OCI-LY1 (cell line): ENCODE measurements around the gene RABGAP1.

Experiments used
- H2AFZ ChIP-seq: fragments of 200-600 bp; sonication (generic), shearing (Covaris generic); 2 replicates; pipeline ENCODE4 v1.6.0; 2014; ENCODE audit warnings: antibody characterized with exemption, mild to moderate bottlenecking, low read length
- H3F3A ChIP-seq: fragments of 200-600 bp; sonication (generic), shearing (Covaris generic); 2 replicates; pipeline ENCODE4 v1.6.0; 2014; ENCODE audit warnings: mild to moderate bottlenecking, antibody characterized with exemption, low read length, moderate library complexity; ENCODE audit not compliant: insufficient read depth
- H3K27ac ChIP-seq: fragments of 200-600 bp; sonication (generic); 2 replicates; pipeline ENCODE4 v1.5.1; 2014; ENCODE audit warnings: low read length, mixed run types, mild to moderate bottlenecking, low read depth; ENCODE audit not compliant: poor library complexity, severe bottlenecking
- H3K27me3 ChIP-seq: fragments of 200-600 bp; sonication (generic); 2 replicates; pipeline ENCODE4 v1.6.0; 2014; ENCODE audit warnings: antibody characterized with exemption, mild to moderate bottlenecking, low read length, moderate library complexity; ENCODE audit not compliant: insufficient read depth
- H3K36me3 ChIP-seq: fragments of 200-600 bp; sonication (generic); 2 replicates; pipeline ENCODE4 v1.6.1; 2014; ENCODE audit warnings: mild to moderate bottlenecking, antibody characterized with exemption, low read length, moderate library complexity, mixed read lengths; ENCODE audit not compliant: insufficient read depth
- H3K4me1 ChIP-seq: fragments of 200-600 bp; sonication (generic); 2 replicates; pipeline ENCODE4 v1.5.1; 2014; ENCODE audit warnings: mild to moderate bottlenecking, low read length, moderate library complexity; ENCODE audit not compliant: insufficient read depth, severe bottlenecking
- H3K4me2 ChIP-seq: fragments of 200-600 bp; sonication (generic), shearing (Covaris generic); 2 replicates; pipeline ENCODE4 v1.6.1; 2014; ENCODE audit warnings: low read length
- H3K4me3 ChIP-seq: fragments of 200-600 bp; sonication (generic); 2 replicates; pipeline ENCODE4 v1.5.1; 2014; ENCODE audit warnings: low read length, low read depth, mild to moderate bottlenecking, mixed read lengths; ENCODE audit not compliant: poor library complexity, severe bottlenecking
- H3K79me2 ChIP-seq: fragments of 200-600 bp; shearing (Covaris generic); 2 replicates; pipeline ENCODE4 v1.6.1; 2016; ENCODE audit warnings: mixed run types, low read length, mixed read lengths; ENCODE audit not compliant: insufficient read depth
- H3K9ac ChIP-seq: fragments of 200-600 bp; sonication (generic), shearing (Covaris generic); 2 replicates; pipeline ENCODE4 v1.6.1; 2014; ENCODE audit warnings: mild to moderate bottlenecking, low read length, mixed read lengths
- H3K9me2 ChIP-seq: fragments of 200-600 bp; sonication (generic), shearing (Covaris generic); 2 replicates; pipeline ENCODE4 v1.6.1; 2014; ENCODE audit warnings: low read depth, mild to moderate bottlenecking, low read length, mixed read lengths
- H3K9me3 ChIP-seq: fragments of 200-600 bp; shearing (Covaris generic); 2 replicates; pipeline ENCODE4 v1.6.1; 2014; ENCODE audit warnings: low read length, mixed read lengths
- H4K20me1 ChIP-seq: fragments of 200-600 bp; sonication (generic), shearing (Covaris generic); 2 replicates; pipeline ENCODE4 v1.6.0; 2016; ENCODE audit warnings: mild to moderate bottlenecking, low read length; ENCODE audit not compliant: insufficient read depth
- EZH2 ChIP-seq: fragments of 200-600 bp; sonication (generic), shearing (Covaris generic); IDR thresholded peaks from 2 replicates; pipeline ENCODE4 v1.8.0; 2017; ENCODE audit warnings: borderline replicate concordance, mixed run types, mild to moderate bottlenecking, antibody characterized with exemption, low read length, moderate library complexity, mixed read lengths
- TF ChIP-seq, protein P1 (sequence below): fragments of 200-600 bp; sonication (generic), shearing (Covaris generic); IDR thresholded peaks from 2 replicates; pipeline ENCODE4 v1.5.1; 2017; ENCODE audit warnings: mild to moderate bottlenecking, antibody characterized with exemption, low read length, moderate library complexity, mixed read lengths

RABGAP1 gene

DNA sequence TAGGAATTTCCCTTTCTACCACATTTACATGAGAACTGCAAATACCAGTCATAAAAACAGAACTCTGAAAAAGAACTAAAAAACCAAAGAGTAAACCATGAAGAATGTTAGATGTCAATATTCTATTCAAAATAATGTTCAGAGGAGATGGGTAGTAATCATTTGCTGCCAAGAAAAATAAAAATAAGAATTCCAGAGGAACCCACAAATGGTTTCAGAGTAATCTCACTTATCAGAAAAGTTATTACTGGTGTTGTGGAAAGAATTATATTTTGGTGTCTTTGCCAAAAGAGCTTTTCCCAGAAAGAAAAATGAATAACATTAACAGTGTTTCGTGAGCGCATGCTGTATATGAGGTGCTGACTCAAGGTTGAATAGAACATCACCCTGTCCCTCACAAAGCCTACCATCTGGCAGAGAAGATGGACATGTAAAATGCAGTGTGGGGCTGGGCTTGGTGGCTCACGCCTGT is 128.2 kb downstream of the RABGAP1 start:
- Histone ChIP-seq H3K36me3 (peaks cover 73% of the 10 kb centered on the region), H3K79me2 (no peaks in the 10 kb centered on the region), H3K9me2 (no peaks in the 10 kb centered on the region), H3K4me3 (no peak overlapping the region), H3K9me3 (no peaks in the 10 kb centered on the region), H3K27ac (no peak overlapping the region), H3K27me3 (no peaks in the 10 kb centered on the region), H2AFZ (no peak overlapping the region), H3K4me2 (no peak overlapping the region), H3K9ac (no peak overlapping the region), H3K4me1 (peaks cover 13% of the 10 kb centered on the region), H4K20me1 (no peaks in the 10 kb centered on the region), H3F3A (no peaks in the 10 kb centered on the region)
- TF ChIP-seq, protein P1, sequence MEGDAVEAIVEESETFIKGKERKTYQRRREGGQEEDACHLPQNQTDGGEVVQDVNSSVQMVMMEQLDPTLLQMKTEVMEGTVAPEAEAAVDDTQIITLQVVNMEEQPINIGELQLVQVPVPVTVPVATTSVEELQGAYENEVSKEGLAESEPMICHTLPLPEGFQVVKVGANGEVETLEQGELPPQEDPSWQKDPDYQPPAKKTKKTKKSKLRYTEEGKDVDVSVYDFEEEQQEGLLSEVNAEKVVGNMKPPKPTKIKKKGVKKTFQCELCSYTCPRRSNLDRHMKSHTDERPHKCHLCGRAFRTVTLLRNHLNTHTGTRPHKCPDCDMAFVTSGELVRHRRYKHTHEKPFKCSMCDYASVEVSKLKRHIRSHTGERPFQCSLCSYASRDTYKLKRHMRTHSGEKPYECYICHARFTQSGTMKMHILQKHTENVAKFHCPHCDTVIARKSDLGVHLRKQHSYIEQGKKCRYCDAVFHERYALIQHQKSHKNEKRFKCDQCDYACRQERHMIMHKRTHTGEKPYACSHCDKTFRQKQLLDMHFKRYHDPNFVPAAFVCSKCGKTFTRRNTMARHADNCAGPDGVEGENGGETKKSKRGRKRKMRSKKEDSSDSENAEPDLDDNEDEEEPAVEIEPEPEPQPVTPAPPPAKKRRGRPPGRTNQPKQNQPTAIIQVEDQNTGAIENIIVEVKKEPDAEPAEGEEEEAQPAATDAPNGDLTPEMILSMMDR, result no peak
- TF ChIP-seq EZH2, result no peak

DNA sequence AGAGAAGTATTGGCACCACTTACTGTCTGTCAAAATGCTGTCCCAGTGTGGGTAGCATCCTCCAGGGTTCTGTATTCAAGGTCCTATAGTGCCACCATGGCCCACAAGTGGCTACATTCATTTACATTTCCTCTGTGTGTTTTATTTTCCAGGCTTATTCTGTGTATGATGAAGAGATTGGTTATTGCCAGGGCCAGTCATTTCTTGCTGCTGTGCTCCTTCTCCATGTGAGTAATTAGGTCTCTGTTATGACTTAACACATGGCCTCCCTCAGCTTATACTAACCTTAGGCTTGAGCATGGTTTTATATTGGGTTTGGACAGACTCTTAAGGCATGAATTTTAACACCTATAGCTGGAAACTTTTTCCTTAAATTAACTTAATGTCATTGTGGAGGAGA is 129.4 kb downstream of the RABGAP1 start:
- H3K4me1 ChIP-seq, result peaks cover 13% of the 10 kb centered on the region
- peaks cover 75% of the 10 kb centered on the region for H3K36me3 ChIP-seq
- no peak overlapping the region for H2AFZ ChIP-seq
- TF ChIP-seq EZH2, result no peak
- TF ChIP-seq, protein P1, result no peak
- H3K27ac ChIP-seq, result no peak overlapping the region
- H4K20me1 ChIP-seq, result no peaks in the 10 kb centered on the region
- no peak overlapping the region for H3K4me2 ChIP-seq
- H3K27me3 ChIP-seq, result no peaks in the 10 kb centered on the region
- no peaks in the 10 kb centered on the region for H3K9me3 ChIP-seq
- H3K79me2 ChIP-seq, result no peaks in the 10 kb centered on the region
- no peaks in the 10 kb centered on the region for H3F3A ChIP-seq
- no peak overlapping the region for H3K4me3 ChIP-seq
- H3K9me2 ChIP-seq, result no peaks in the 10 kb centered on the region
- no peak overlapping the region for H3K9ac ChIP-seq

DNA sequence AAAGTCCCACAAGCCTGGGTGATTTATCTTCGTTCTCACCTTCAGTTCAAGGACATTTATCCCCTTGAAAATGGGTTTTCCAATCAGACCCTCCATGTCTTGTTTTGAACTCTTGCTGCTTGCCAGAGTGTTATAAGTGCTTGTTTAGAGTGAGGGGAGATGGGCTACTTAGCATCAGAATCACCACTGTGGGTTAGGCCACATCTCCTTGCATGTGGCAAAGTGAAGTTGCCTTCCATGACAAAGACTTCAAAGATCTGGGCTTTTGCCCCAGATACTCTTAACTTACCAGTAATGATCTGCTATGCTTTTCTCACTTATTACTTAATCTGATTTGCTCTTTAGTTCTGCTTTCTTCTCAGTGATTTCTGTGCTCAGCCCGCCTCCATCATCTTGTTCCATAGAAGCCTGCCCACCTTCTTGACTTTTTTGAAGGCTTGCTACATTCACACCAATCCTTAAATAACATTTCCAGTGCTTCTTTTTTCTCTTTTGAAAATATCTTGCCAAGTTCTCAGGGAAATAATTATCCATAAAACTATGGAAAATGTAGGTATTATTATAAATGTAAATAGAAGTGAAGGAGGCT is 131.7 kb downstream of the RABGAP1 start:
- H3K9me3 ChIP-seq, result no peaks in the 10 kb centered on the region
- H3K9me2 ChIP-seq, result no peaks in the 10 kb centered on the region
- no peak overlapping the region for H3K4me2 ChIP-seq
- no peak overlapping the region for H3K9ac ChIP-seq
- peaks cover 59% of the 10 kb centered on the region; the same call in 1 of the 2 replicates for H3K36me3 ChIP-seq
- no peak overlapping the region for H3K27ac ChIP-seq
- no peaks in the 10 kb centered on the region for H3F3A ChIP-seq
- H3K27me3 ChIP-seq, result no peaks in the 10 kb centered on the region
- no peak overlapping the region for H2AFZ ChIP-seq
- no peak overlapping the region for H3K4me3 ChIP-seq
- no peaks in the 10 kb centered on the region for H4K20me1 ChIP-seq
- no peaks in the 10 kb centered on the region for H3K79me2 ChIP-seq
- TF ChIP-seq EZH2, result no peak
- H3K4me1 ChIP-seq, result peaks cover 13% of the 10 kb centered on the region

DNA sequence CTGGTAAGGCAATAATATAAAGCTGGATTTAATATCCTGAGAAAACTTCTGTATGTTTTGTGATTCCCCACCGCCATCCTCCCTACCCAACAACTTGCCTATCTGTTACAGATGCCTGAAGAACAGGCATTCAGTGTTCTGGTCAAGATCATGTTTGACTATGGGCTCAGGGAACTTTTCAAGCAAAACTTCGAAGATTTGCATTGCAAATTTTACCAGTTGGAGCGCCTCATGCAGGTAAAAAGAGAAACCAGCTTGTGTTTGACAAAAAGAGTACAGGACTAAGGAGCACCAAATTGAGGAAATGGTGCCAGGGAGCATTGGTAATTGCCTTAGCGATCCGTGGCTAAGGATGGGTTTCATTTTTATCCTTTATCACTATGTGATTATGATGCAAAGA is 132.6 kb downstream of the RABGAP1 start:
- no peak overlapping the region for H2AFZ ChIP-seq
- peaks cover 13% of the 10 kb centered on the region for H3K4me1 ChIP-seq
- peaks cover 57% of the 10 kb centered on the region; the same call in 1 of the 2 replicates for H3K36me3 ChIP-seq
- TF ChIP-seq EZH2, result no peak
- TF ChIP-seq, protein P1, result no peak
- no peak overlapping the region for H3K4me2 ChIP-seq
- no peaks in the 10 kb centered on the region for H3K79me2 ChIP-seq
- H3K4me3 ChIP-seq, result no peak overlapping the region
- H3K27me3 ChIP-seq, result no peaks in the 10 kb centered on the region
- H3K27ac ChIP-seq, result no peak overlapping the region
- no peaks in the 10 kb centered on the region for H3F3A ChIP-seq
- H3K9me3 ChIP-seq, result no peaks in the 10 kb centered on the region
- no peaks in the 10 kb centered on the region for H4K20me1 ChIP-seq
- H3K9me2 ChIP-seq, result no peaks in the 10 kb centered on the region
- H3K9ac ChIP-seq, result no peak overlapping the region
